Myocyte (in vitro differentiated cells): ENCODE data around the gene EPHX1. TPM values are rescaled to one million over a fixed set of nuclear protein-coding genes. Genes with fewer than 3 reads are reported as not detected.

Experiments used
- DNase-seq: peaks from one replicate; pipeline ENCODE4 v3.0.0-alpha.2; 2012; ENCODE audit warnings: low read depth
- total RNA-seq: library from RNA; depleted of rRNA; stranded (reverse); fragments of >200 nt; gene quantifications from 2 replicates; pipeline ENCODE4 v1.2.3, GENCODE V29; 2014

The EPHX1 gene
- total RNA-seq, 1 donor from 2014 or later = 24.1 TPM

- no peak for DNase-seq
These were observed 50.2 kb downstream of the EPHX1 start for GRCh38 chr1:225860107-225860506.

- no peak for DNase-seq
These were observed 51.0 kb downstream of the EPHX1 start for GRCh38 chr1:225860876-225861441.

- no peak for DNase-seq
These were observed 52.1 kb downstream of the EPHX1 start for GRCh38 chr1:225861834-225862580.

GRCh38 chr1:225862581-225862950 is 52.6 kb downstream of the EPHX1 start:
- DNase-seq = no peak

GRCh38 chr1:225863167-225863566 is 53.2 kb downstream of the EPHX1 start:
- no peak for DNase-seq

GRCh38 chr1:225865514-225865913 is 55.6 kb downstream of the EPHX1 start:
- DNase-seq = no peak

GRCh38 chr1:225866061-225866837 is 56.3 kb downstream of the EPHX1 start:
- peak; percentile 17 for DNase-seq

- no peak for DNase-seq
These were observed 57.1 kb downstream of the EPHX1 start for GRCh38 chr1:225866981-225867380.

GRCh38 chr1:225868631-225869330 is 58.9 kb downstream of the EPHX1 start:
- DNase-seq = no peak

- no peak for DNase-seq
These were observed 61.0 kb downstream of the EPHX1 start for GRCh38 chr1:225870911-225871310.

- no peak for DNase-seq
These were observed 61.6 kb downstream of the EPHX1 start for GRCh38 chr1:225871359-225872074.

- DNase-seq = no peak
These were observed 62.1 kb downstream of the EPHX1 start for GRCh38 chr1:225872075-225872430.

GRCh38 chr1:225873281-225873850 is 63.4 kb downstream of the EPHX1 start:
- no peak for DNase-seq

GRCh38 chr1:225874431-225874830 is 64.5 kb downstream of the EPHX1 start:
- DNase-seq = no peak

- no peak for DNase-seq
These were observed 65.3 kb downstream of the EPHX1 start for GRCh38 chr1:225875044-225875815.

GRCh38 chr1:225876900-225877510 is 67.1 kb downstream of the EPHX1 start:
- no peak for DNase-seq

- peak; percentile 88 for DNase-seq
These were observed 67.7 kb downstream of the EPHX1 start for GRCh38 chr1:225877580-225877979.

- no peak for DNase-seq
These were observed 68.4 kb downstream of the EPHX1 start for GRCh38 chr1:225878282-225878681.

GRCh38 chr1:225879521-225880221 is 69.7 kb downstream of the EPHX1 start:
- DNase-seq = no peak
